ENCODE results near the gene C3. TPM values are rescaled to one million over a fixed set of nuclear protein-coding genes. Genes with fewer than 3 reads are reported as not detected.

The C3 gene
- total RNA-seq, 1 experiment from 2014 or later = 7.0 TPM

- no peaks in the 10 kb centered on the region for H3K9me2 ChIP-seq (ENCODE audit: insufficient read depth)
- RAD21 ChIA-PET (ENCODE audit: low non-redundant PET in 1 of 2, low total read pairs in 2 of 2, uncharacterized antibody in 2 of 2, unreplicated experiment in 2 of 2) = no interaction called here
- no peaks in the 10 kb centered on the region for H4K20me1 ChIP-seq (ENCODE audit: insufficient read depth)
- H3K36me3 ChIP-seq (ENCODE audit: control insufficient read depth in 1 of 2, insufficient read depth in 2 of 2, low read length in 2 of 2) = peaks cover 9 to 15% of the 10 kb centered on the region in 2 experiments; a peak in 3 of 4 replicates
- DNase-seq (ENCODE audit: low read depth, low spot score) (no peak), ATAC-seq (no peak)
- H3K9me3 ChIP-seq (ENCODE audit: control insufficient read depth in 1 of 2, insufficient read depth in 1 of 2, low read depth in 1 of 2, low read length in 2 of 2) = no peaks in the 10 kb centered on the region
- POLR2A ChIA-PET = no interaction called here
- peak overlapping the region; percentile 90 for H3K27ac ChIP-seq (ENCODE audit: low read depth, low read length)
- H3K27me3 ChIP-seq (ENCODE audit: insufficient read depth, low read length) = no peaks in the 10 kb centered on the region
- peak overlapping the region; percentile 98 for H3K4me2 ChIP-seq (ENCODE audit: low read length)
- H3K4me1 ChIP-seq (ENCODE audit: control insufficient read depth in 1 of 2, insufficient read depth in 2 of 2, low read length in 2 of 2) = peaks cover 54 to 70% of the 10 kb centered on the region in 2 experiments
- CTCF ChIA-PET = no interaction called here
- TF ChIP-seq ZBTB33 (IDR thresholded peaks at IDR 0.05; ENCODE audit: extremely low read depth, insufficient replicate concordance, low read length) (no peak), POLR2AphosphoS5 (IDR thresholded peaks at IDR 0.05; ENCODE audit: low read depth, low read length) (no peak; the same call in 1 of the 2 replicates), ELF1 (IDR thresholded peaks at IDR 0.05; ENCODE audit: borderline replicate concordance, low read depth) (no peak), SIN3A (IDR thresholded peaks at IDR 0.05; ENCODE audit: low read depth) (no peak), RAD21 (IDR thresholded peaks at IDR 0.05; ENCODE audit: low read depth) (no peak), YY1 (IDR thresholded peaks at IDR 0.05; ENCODE audit: extremely low read depth, insufficient replicate concordance, low read depth, low read length) (no peak), SP1 (IDR thresholded peaks at IDR 0.05; ENCODE audit: low read depth) (no peak), CTCF (IDR thresholded peaks at IDR 0.05 in 2 of 3, conservative IDR thresholded peaks at IDR 0.05 in 1 of 3; ENCODE audit: borderline replicate concordance in 1 of 3, insufficient read depth in 1 of 3, low read depth in 2 of 3, low read length in 2 of 3) (no peak), SRF (IDR thresholded peaks at IDR 0.05; ENCODE audit: low read depth) (no peak), REST (IDR thresholded peaks at IDR 0.05; ENCODE audit: low read depth) (no peak), JUND (IDR thresholded peaks at IDR 0.05) (no peak), MAX (IDR thresholded peaks at IDR 0.05) (no peak), EGR1 (IDR thresholded peaks at IDR 0.05; ENCODE audit: low read depth) (no peak), EZH2phosphoT487 (IDR thresholded peaks at IDR 0.05; ENCODE audit: borderline replicate concordance) (no peak), CBX3 (IDR thresholded peaks at IDR 0.05; ENCODE audit: low read depth) (no peak), ZFX (IDR thresholded peaks at IDR 0.05) (no peak), CEBPB (IDR thresholded peaks at IDR 0.05; ENCODE audit: low read depth) (no peak)
- no peak overlapping the region for H2AFZ ChIP-seq (ENCODE audit: low read depth, low read length, poor library complexity, severe bottlenecking)
- H3K9ac ChIP-seq (ENCODE audit: low read length) = peak overlapping the region; percentile 99
- intact Hi-C loops (cut with micrococcal nuclease) = loop anchor here (1.0 to 5.0 kb wide), 3 partner anchors 27 to 368 kb away; partner anchors contain the start of genes ALKBH7 and SH2D3A
- H3K79me2 ChIP-seq (ENCODE audit: insufficient read depth, low read length) = peaks cover 63% of the 10 kb centered on the region
- peak overlapping the region; percentile 95 to 99 for H3K4me3 ChIP-seq (replicated peaks in 1 of 2; ENCODE audit: low read depth in 1 of 2, low read length in 2 of 2)
- TSS peak; percentile 65 for BruUV-seq (replicated peaks)
Observed at GRCh38 chr19:6739883-6740588, 19.6 kb upstream of the C3 start.
